Fibroblast of lung (primary cell): Measurements from ENCODE around the gene MAML3. TPM values are rescaled to one million over a fixed set of nuclear protein-coding genes. Genes with fewer than 3 reads are reported as not detected.

Experiments
- DNase-seq, 2 donors: peaks; one replicate each; pipeline versions ENCODE4 v3.0.0 to v3.0.0-alpha.2; 2010; ENCODE audit warnings: low read depth in 2 of 2
- H2AFZ ChIP-seq: 2 replicates; pipeline ENCODE4 v1.5.1; 2012; ENCODE audit warnings: low read length, control low read depth, inconsistent platforms
- H3K27ac ChIP-seq: 2 replicates; pipeline ENCODE4 v1.5.1; 2011; ENCODE audit warnings: low read length, control low read depth; ENCODE audit not compliant: insufficient read depth
- H3K27me3 ChIP-seq: 2 replicates; pipeline ENCODE4 v1.5.1; 2011; ENCODE audit warnings: mild to moderate bottlenecking, low read length; ENCODE audit not compliant: control insufficient read depth, insufficient read depth
- H3K36me3 ChIP-seq: 2 replicates; pipeline ENCODE4 v1.5.1; 2011; ENCODE audit warnings: low read length; ENCODE audit not compliant: control insufficient read depth, insufficient read depth
- H3K4me1 ChIP-seq: 2 replicates; pipeline ENCODE4 v1.5.1; 2011; ENCODE audit warnings: low read length; ENCODE audit not compliant: control insufficient read depth, insufficient read depth; ENCODE audit errors: extremely low read depth
- H3K4me2 ChIP-seq: 2 replicates; pipeline ENCODE4 v1.5.1; 2011; ENCODE audit warnings: low read length, control low read depth; ENCODE audit not compliant: insufficient read depth; ENCODE audit errors: extremely low read depth
- H3K4me3 ChIP-seq, 4 experiments: fragments of 200-600 bp in 1 of 4; sonication (generic) in 1 of 4; replicated peaks in 1 of 4; 2 replicates each; pipeline ENCODE4 v1.5.1; 2011 to 2016; ENCODE audit warnings: low read length in 4 of 4, low read depth in 3 of 4, mild to moderate bottlenecking in 3 of 4, control low read depth in 2 of 4, inconsistent platforms in 1 of 4, mixed read lengths in 1 of 4; ENCODE audit not compliant: insufficient read depth in 1 of 4; ENCODE audit errors: control extremely low read depth in 1 of 4
- H3K79me2 ChIP-seq: 2 replicates; pipeline ENCODE4 v1.5.1; 2012; ENCODE audit warnings: mild to moderate bottlenecking, low read length, inconsistent platforms; ENCODE audit not compliant: control insufficient read depth, insufficient read depth
- H3K9ac ChIP-seq: 2 replicates; pipeline ENCODE4 v1.5.1; 2011; ENCODE audit warnings: mild to moderate bottlenecking, low read length, control low read depth; ENCODE audit not compliant: insufficient read depth
- H3K9me3 ChIP-seq: 2 replicates; pipeline ENCODE4 v1.5.1; 2012; ENCODE audit warnings: low read depth, low read length; ENCODE audit not compliant: control insufficient read depth, insufficient read depth
- H4K20me1 ChIP-seq: 2 replicates; pipeline ENCODE4 v1.5.1; 2011; ENCODE audit warnings: low read length; ENCODE audit not compliant: control insufficient read depth, insufficient read depth; ENCODE audit errors: extremely low read depth
- CTCF ChIP-seq, 2 donors: IDR thresholded peaks in 1 of 2; conservative IDR thresholded peaks in 1 of 2; 1 replicate in 1 of 2; 2 replicates in 1 of 2; pipeline ENCODE4 v1.5.1; 2011 to 2012; ENCODE audit warnings: low read length in 2 of 2, control low read depth in 1 of 2, inconsistent platforms in 1 of 2, low read depth in 1 of 2, mild to moderate bottlenecking in 1 of 2
- EZH2 ChIP-seq: IDR thresholded peaks from 2 replicates; pipeline ENCODE4 v1.5.1; 2012; ENCODE audit warnings: low read length, control low read depth, mild to moderate bottlenecking; ENCODE audit errors: missing control alignments
- polyA plus RNA-seq, 2 donors: library from polyadenylated mRNA; depleted of rRNA in 1 of 2; stranded (reverse) in 1 of 2; unstranded in 1 of 2; fragments of >200 nt; gene quantifications; 2 replicates each; pipeline ENCODE4 v1.2.1, GENCODE V29; 2011 to 2012; ENCODE audit warnings: missing spikeins in 1 of 2
- total RNA-seq: library from RNA; depleted of rRNA; stranded (reverse); fragments of >200 nt; gene quantifications from 2 replicates; pipeline ENCODE4 v1.2.1, GENCODE V29; 2014

Gene MAML3
- total and polyA plus RNA-seq, 2 donors (not counting 1 experiment from before 2014, with no cell fraction given) = 2.0 to 2.8 TPM

GRCh38 chr4:139763205-139763604, 390.8 kb downstream of the MAML3 start:
- Histone ChIP-seq H3K4me3 (no peak overlapping the region), H3K9me3 (no peaks in the 10 kb centered on the region), H4K20me1 (no peaks in the 10 kb centered on the region), H3K4me2 (no peak overlapping the region), H3K4me1 (peaks cover 2% of the 10 kb centered on the region), H3K9ac (no peak overlapping the region), H3K79me2 (no peaks in the 10 kb centered on the region), H3K36me3 (no peaks in the 10 kb centered on the region), H3K27me3 (no peaks in the 10 kb centered on the region), H2AFZ (no peak overlapping the region), H3K27ac (no peak overlapping the region)
- TF ChIP-seq EZH2 (no peak), CTCF (conservative IDR thresholded peaks at IDR 0.05 in 1 of 2, IDR thresholded peaks at IDR 0.05 in 1 of 2; ENCODE audit: low read depth in 1 of 2, low read length in 2 of 2) (no peak)
- no peak for DNase-seq

- no peaks in the 10 kb centered on the region for H3K9me3 ChIP-seq
- H3K4me3 ChIP-seq = no peak overlapping the region
- no peaks in the 10 kb centered on the region for H3K27me3 ChIP-seq
- no peaks in the 10 kb centered on the region for H3K79me2 ChIP-seq
- H3K4me1 ChIP-seq = peaks cover 2% of the 10 kb centered on the region
- no peaks in the 10 kb centered on the region for H3K36me3 ChIP-seq
- DNase-seq = no peak
- H4K20me1 ChIP-seq = no peaks in the 10 kb centered on the region
- no peak overlapping the region for H2AFZ ChIP-seq
- TF ChIP-seq CTCF (conservative IDR thresholded peaks at IDR 0.05 in 1 of 2, IDR thresholded peaks at IDR 0.05 in 1 of 2; ENCODE audit: low read depth in 1 of 2, low read length in 2 of 2) = no peak
- no peak for TF ChIP-seq EZH2
- no peak overlapping the region for H3K9ac ChIP-seq
- H3K4me2 ChIP-seq = no peak overlapping the region
- H3K27ac ChIP-seq = no peak overlapping the region
Observed at GRCh38 chr4:139762720-139763119, 391.3 kb downstream of the MAML3 start.

- no peaks in the 10 kb centered on the region for H3K27me3 ChIP-seq
- H3K36me3 ChIP-seq = no peaks in the 10 kb centered on the region
- H3K4me1 ChIP-seq = peaks cover 2% of the 10 kb centered on the region
- H3K4me2 ChIP-seq = no peak overlapping the region
- H3K79me2 ChIP-seq = no peaks in the 10 kb centered on the region
- DNase-seq = peak in 1 of 2 donors; percentile 25
- H3K27ac ChIP-seq = no peak overlapping the region
- no peak overlapping the region for H3K4me3 ChIP-seq
- no peak overlapping the region for H2AFZ ChIP-seq
- no peaks in the 10 kb centered on the region for H4K20me1 ChIP-seq
- H3K9me3 ChIP-seq = no peaks in the 10 kb centered on the region
- no peak overlapping the region for H3K9ac ChIP-seq
- no peak for TF ChIP-seq EZH2
- TF ChIP-seq CTCF (conservative IDR thresholded peaks at IDR 0.05 in 1 of 2, IDR thresholded peaks at IDR 0.05 in 1 of 2; ENCODE audit: low read depth in 1 of 2, low read length in 2 of 2) = peak; percentile 10 to 27
Observed at GRCh38 chr4:139761461-139761860, 392.5 kb downstream of the MAML3 start.
